ENCODE measurements around the gene ANTXR1. TPM values are rescaled to one million over a fixed set of nuclear protein-coding genes. Genes with fewer than 3 reads are reported as not detected.

The ANTXR1 gene
- total RNA-seq, 5 donors from 2014 or later (not counting 1 experiment from before 2014, with no cell fraction given), result 0.19 to 0.79 (median 0.63) TPM; not detected in 1

DNA sequence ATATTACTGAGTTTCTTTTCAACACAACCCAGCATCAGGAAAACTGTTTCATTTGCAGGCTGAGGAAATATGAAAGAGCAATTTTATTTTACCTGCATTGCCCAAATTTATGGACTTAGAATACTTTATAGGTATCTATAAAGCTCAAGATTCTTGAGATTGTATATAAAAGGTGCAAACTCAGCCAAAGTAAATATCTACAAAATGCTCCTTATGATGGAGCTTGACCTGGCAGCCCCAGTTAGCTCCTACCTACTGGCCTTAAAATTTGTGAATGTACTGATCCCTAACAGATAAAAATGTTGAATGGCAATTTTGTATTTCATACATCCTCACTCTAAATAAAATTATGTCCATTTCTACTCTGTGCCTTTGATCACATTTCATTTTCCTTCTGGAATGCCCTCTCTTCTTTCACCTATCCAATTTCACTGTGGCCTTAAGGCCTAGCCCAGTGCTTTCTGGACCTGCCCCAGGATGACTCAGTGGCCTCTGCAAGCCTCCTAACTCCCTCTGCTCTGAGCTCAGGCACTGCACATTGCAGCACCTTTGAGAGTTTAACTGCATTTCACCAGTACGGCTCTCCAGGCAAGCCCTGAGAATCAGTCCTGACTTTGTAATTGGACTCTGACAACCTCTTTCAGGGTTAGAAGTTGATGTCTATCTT lies 125.9 kb downstream of the ANTXR1 start:
- no peak overlapping the region for H3K4me3 ChIP-seq (ENCODE audit: control insufficient read depth in 1 of 2, extremely low read depth in 1 of 2, low read length in 1 of 2)
- ChIA-PET POLR2A (no interaction called here), CTCF (interaction anchor here in 1 of 2 donors (0.6 kb wide), 1 partner anchor 530 kb away, joined by 3 read pairs; no protein-coding TSS in a partner anchor)
- H3K27ac ChIP-seq (ENCODE audit: low read length), result no peak overlapping the region
- H3K4me1 ChIP-seq (ENCODE audit: control insufficient read depth in 1 of 2, extremely low read depth in 1 of 2, insufficient read depth in 2 of 2, low read length in 2 of 2), result no peaks in the 10 kb centered on the region
- H3K36me3 ChIP-seq (ENCODE audit: control insufficient read depth in 2 of 2, extremely low read depth in 1 of 2, insufficient read depth in 1 of 2, low read length in 1 of 2), result no peaks in the 10 kb centered on the region
- no peaks in the 10 kb centered on the region for H3K27me3 ChIP-seq (replicated peaks in 1 of 2; ENCODE audit: control insufficient read depth in 2 of 2, extremely low read depth in 1 of 2, insufficient read depth in 2 of 2, low read length in 1 of 2)
- ATAC-seq (replicated peaks in 1 of 4), result no peak
- Mint-ChIP-seq H3K27me3 (peaks cover 0 to 5% of the 10 kb centered on the region in 2 donors), H3K36me3 (no peaks in the 10 kb centered on the region), H3K9me3 (no peaks in the 10 kb centered on the region), H3K4me1 (no peaks in the 10 kb centered on the region), H3K27ac (no peak overlapping the region), H3K4me3 (no peak overlapping the region)
- no peaks in the 10 kb centered on the region for H3K9me3 ChIP-seq
- WGBS (ENCODE audit: insufficient coverage), result 83% methylated on average over 1 of the region's 1 CpG
- no peak for DNase-seq

DNA sequence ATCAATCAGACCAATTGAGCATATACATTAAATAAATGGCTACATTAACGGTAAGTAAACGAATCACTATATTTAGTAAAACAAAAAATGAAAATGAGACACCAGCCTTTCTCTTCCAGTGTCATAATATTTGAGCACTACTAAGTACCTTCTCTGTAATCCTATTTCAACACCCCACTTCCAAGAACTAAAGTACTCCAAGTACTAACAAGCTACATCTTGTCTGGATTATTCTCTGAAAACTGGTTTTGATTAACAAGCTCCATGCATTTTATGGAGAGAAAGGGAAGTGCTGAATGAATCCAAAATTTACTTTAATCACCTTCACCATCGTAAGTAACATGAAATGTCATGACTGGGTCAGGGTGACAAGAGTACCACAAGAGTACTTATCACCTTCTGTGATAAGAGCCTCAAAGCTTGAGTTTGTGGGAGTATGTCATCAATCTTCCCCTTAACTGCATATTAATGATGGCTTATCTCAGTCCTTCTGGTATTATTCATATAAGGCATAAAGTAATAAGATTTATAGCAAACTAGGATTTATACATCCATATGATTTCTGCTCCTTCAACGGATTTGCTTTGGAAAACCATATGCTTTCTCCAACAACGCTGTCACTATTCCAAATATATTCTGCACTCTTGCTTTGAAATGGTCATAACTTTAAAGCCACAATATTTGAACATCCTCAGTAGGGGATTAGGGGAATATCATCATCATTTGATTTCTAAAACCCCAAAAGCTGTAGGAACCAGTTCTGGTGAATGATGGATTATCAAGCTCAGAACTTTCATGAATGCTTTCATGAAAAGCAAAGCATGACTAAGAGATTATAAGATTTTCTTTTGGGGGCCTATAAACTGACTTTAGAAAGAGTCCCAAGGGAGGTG lies 127.0 kb downstream of the ANTXR1 start:
- Histone ChIP-seq H3K9me3 (no peaks in the 10 kb centered on the region), H3K27ac (ENCODE audit: low read length) (no peak overlapping the region), H3K27me3 (replicated peaks in 1 of 2; ENCODE audit: control insufficient read depth in 2 of 2, extremely low read depth in 1 of 2, insufficient read depth in 2 of 2, low read length in 1 of 2) (no peaks in the 10 kb centered on the region), H3K4me3 (ENCODE audit: control insufficient read depth in 1 of 2, extremely low read depth in 1 of 2, low read length in 1 of 2) (no peak overlapping the region), H3K4me1 (ENCODE audit: control insufficient read depth in 1 of 2, extremely low read depth in 1 of 2, insufficient read depth in 2 of 2, low read length in 2 of 2) (no peaks in the 10 kb centered on the region), H3K36me3 (ENCODE audit: control insufficient read depth in 2 of 2, extremely low read depth in 1 of 2, insufficient read depth in 1 of 2, low read length in 1 of 2) (no peaks in the 10 kb centered on the region)
- no peaks in the 10 kb centered on the region for H3K4me1 Mint-ChIP-seq
- ChIA-PET POLR2A (no interaction called here), CTCF (no interaction called here)
- no peak overlapping the region for H3K4me3 Mint-ChIP-seq
- H3K27me3 Mint-ChIP-seq, result peaks cover 0 to 5% of the 10 kb centered on the region in 2 donors
- no peak overlapping the region for H3K27ac Mint-ChIP-seq
- DNase-seq, result no peak
- no CpG with 5 or more reads among the region's 5 CpGs for WGBS (ENCODE audit: insufficient coverage)
- no peaks in the 10 kb centered on the region for H3K36me3 Mint-ChIP-seq
- no peak for ATAC-seq (replicated peaks in 1 of 4)
- no peaks in the 10 kb centered on the region for H3K9me3 Mint-ChIP-seq

DNA sequence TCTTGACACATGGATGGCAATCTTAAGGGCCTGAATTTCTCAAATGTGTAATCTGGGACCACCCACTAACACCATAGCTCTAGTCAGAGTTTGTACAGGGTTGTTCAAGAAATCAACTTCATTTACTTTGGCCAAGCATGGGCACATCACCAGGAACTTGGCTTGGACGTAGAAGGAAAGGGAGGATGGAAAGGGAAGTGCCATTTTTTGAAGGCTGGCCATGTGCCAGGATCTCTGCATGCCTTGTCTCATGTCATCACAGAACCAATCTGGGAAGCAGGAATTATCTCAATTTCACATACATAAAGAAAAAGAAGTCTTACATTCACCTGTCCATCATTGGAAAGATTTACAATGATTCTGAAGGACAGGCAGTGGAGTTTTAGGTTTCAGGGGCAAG lies 128.1 kb downstream of the ANTXR1 start:
- no CpG with 5 or more reads among the region's 1 CpG for WGBS (ENCODE audit: insufficient coverage)
- ChIA-PET POLR2A (no interaction called here), CTCF (no interaction called here)
- peaks cover 0 to 5% of the 10 kb centered on the region in 2 donors for H3K27me3 Mint-ChIP-seq
- ATAC-seq (replicated peaks in 1 of 4) (no peak), DNase-seq (no peak)
- no peaks in the 10 kb centered on the region for H3K4me1 ChIP-seq (ENCODE audit: control insufficient read depth in 1 of 2, extremely low read depth in 1 of 2, insufficient read depth in 2 of 2, low read length in 2 of 2)
- no peaks in the 10 kb centered on the region for H3K9me3 Mint-ChIP-seq
- no peaks in the 10 kb centered on the region for H3K36me3 ChIP-seq (ENCODE audit: control insufficient read depth in 2 of 2, extremely low read depth in 1 of 2, insufficient read depth in 1 of 2, low read length in 1 of 2)
- no peak overlapping the region for H3K27ac ChIP-seq (ENCODE audit: low read length)
- H3K4me1 Mint-ChIP-seq, result no peaks in the 10 kb centered on the region
- H3K4me3 Mint-ChIP-seq, result no peak overlapping the region
- H3K27me3 ChIP-seq (replicated peaks in 1 of 2; ENCODE audit: control insufficient read depth in 2 of 2, extremely low read depth in 1 of 2, insufficient read depth in 2 of 2, low read length in 1 of 2), result no peaks in the 10 kb centered on the region
- H3K27ac Mint-ChIP-seq, result no peak overlapping the region
- no peaks in the 10 kb centered on the region for H3K9me3 ChIP-seq
- H3K36me3 Mint-ChIP-seq, result no peaks in the 10 kb centered on the region
- H3K4me3 ChIP-seq (ENCODE audit: control insufficient read depth in 1 of 2, extremely low read depth in 1 of 2, low read length in 1 of 2), result no peak overlapping the region

DNA sequence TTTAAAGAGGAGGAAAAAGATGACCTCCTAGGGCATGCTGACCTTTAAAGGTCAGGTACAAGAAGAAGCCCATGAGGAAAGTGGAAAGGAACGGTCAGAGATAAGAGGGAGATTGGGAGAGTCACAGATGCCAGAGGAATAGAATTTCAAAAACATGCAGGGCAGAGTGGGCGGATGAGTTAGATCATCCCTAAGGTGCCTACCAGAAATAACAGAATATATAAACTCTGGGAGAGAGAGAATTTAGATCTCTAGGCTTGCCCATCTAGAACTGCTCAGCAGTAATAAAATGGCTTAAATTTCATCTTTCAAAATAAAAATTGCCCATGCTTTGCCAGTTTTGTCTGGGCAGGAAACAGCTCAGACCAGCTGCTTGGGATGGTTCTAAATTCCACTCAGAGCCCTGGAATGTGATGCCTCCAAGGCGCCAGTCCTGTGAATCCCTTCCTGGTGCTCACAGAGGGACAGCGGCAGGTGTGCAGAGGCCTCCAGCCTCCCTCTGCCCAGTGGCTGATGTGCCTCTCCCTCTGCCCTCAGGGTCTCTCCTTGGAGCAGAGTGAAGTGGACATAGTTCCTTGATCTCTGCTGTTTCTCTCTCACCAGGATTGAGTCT lies 130.9 kb downstream of the ANTXR1 start:
- no peak overlapping the region for H3K4me3 Mint-ChIP-seq
- H3K4me1 ChIP-seq (ENCODE audit: control insufficient read depth in 1 of 2, extremely low read depth in 1 of 2, insufficient read depth in 2 of 2, low read length in 2 of 2), result no peaks in the 10 kb centered on the region
- no peaks in the 10 kb centered on the region for H3K4me1 Mint-ChIP-seq
- WGBS (ENCODE audit: insufficient coverage), result 80% methylated on average over 1 of the region's 4 CpGs
- peaks cover 0 to 5% of the 10 kb centered on the region in 2 donors for H3K27me3 Mint-ChIP-seq
- ChIA-PET CTCF (no interaction called here), POLR2A (no interaction called here)
- no peaks in the 10 kb centered on the region for H3K36me3 ChIP-seq (ENCODE audit: control insufficient read depth in 2 of 2, extremely low read depth in 1 of 2, insufficient read depth in 1 of 2, low read length in 1 of 2)
- H3K4me3 ChIP-seq (ENCODE audit: control insufficient read depth in 1 of 2, extremely low read depth in 1 of 2, low read length in 1 of 2), result no peak overlapping the region
- H3K9me3 Mint-ChIP-seq, result no peaks in the 10 kb centered on the region
- H3K9me3 ChIP-seq, result no peaks in the 10 kb centered on the region
- ATAC-seq (replicated peaks in 1 of 4) (no peak), DNase-seq (no peak)
- no peaks in the 10 kb centered on the region for H3K36me3 Mint-ChIP-seq
- no peaks in the 10 kb centered on the region for H3K27me3 ChIP-seq (replicated peaks in 1 of 2; ENCODE audit: control insufficient read depth in 2 of 2, extremely low read depth in 1 of 2, insufficient read depth in 2 of 2, low read length in 1 of 2)
- H3K27ac ChIP-seq (ENCODE audit: low read length), result no peak overlapping the region
- no peak overlapping the region for H3K27ac Mint-ChIP-seq

DNA sequence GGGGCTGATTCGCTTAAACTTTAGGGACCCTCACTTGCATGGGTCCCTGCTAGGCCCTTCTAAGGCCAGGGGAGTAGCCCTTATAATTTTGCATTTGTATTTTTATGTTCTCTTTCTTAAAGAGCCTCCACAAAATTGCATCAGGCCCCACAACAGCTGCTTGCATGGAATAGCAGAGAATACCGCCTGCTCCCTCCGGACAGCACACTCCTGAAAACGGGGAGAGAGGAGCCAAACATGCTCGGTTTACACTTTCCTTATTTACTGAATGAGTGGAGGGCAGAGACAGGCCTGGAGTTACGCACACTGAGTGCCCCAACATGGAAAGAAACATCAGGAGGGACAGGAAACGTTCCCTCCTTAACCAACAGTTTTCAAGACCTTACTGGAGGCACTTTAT lies 132.2 kb downstream of the ANTXR1 start:
- no peak overlapping the region for H3K4me3 ChIP-seq (ENCODE audit: control insufficient read depth in 1 of 2, extremely low read depth in 1 of 2, low read length in 1 of 2)
- DNase-seq, result no peak
- H3K27ac ChIP-seq (ENCODE audit: low read length), result no peak overlapping the region
- no peak for ATAC-seq (replicated peaks in 1 of 4)
- no peaks in the 10 kb centered on the region for H3K4me1 ChIP-seq (ENCODE audit: control insufficient read depth in 1 of 2, extremely low read depth in 1 of 2, insufficient read depth in 2 of 2, low read length in 2 of 2)
- Mint-ChIP-seq H3K4me1 (no peaks in the 10 kb centered on the region), H3K9me3 (no peaks in the 10 kb centered on the region), H3K36me3 (no peaks in the 10 kb centered on the region), H3K27me3 (peaks cover 0 to 13% of the 10 kb centered on the region in 2 donors), H3K4me3 (no peak overlapping the region), H3K27ac (no peak overlapping the region)
- no peaks in the 10 kb centered on the region for H3K9me3 ChIP-seq
- peaks cover 0 to 6% of the 10 kb centered on the region in 2 experiments for H3K27me3 ChIP-seq (replicated peaks in 1 of 2; ENCODE audit: control insufficient read depth in 2 of 2, extremely low read depth in 1 of 2, insufficient read depth in 2 of 2, low read length in 1 of 2)
- WGBS (ENCODE audit: insufficient coverage), result no CpG with 5 or more reads among the region's 7 CpGs
- no peaks in the 10 kb centered on the region for H3K36me3 ChIP-seq (ENCODE audit: control insufficient read depth in 2 of 2, extremely low read depth in 1 of 2, insufficient read depth in 1 of 2, low read length in 1 of 2)
- CTCF ChIA-PET, result no interaction called here
- POLR2A ChIA-PET, result no interaction called here

DNA sequence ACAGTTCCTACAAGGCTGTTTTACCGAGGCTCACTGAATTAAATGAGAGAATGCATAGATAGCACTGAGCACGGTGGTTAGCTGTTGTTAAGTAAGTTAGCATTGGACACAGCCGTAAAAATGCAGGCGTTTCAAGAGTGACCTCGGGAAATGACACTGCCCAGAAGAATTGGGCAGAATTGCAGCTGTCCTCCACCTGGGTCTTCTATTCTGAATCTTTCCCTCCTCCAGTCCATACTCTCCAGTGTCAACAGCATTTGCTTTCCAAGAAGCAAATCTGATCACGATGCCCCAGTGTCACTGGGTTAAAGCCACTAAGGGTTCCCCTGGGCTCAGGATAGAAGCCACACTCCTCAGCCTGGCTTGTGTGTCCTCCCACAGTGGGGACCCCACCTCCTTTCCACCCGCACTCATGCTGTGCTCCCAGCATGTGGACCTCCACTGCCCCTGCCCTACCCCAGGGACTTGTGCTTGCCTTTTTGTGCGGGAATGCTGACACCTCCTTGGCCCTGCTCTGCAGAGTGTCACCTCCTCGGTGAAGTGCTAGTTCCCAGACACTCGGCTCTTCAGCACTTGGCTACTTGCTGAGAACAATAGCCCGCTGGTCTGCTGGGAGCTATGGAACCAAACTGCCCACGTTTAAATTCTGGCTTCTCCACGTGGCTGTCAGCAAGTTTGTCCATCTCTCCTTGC lies 135.0 kb downstream of the ANTXR1 start:
- no peak overlapping the region for H3K27ac ChIP-seq (ENCODE audit: low read length)
- Mint-ChIP-seq H3K4me1 (no peaks in the 10 kb centered on the region), H3K27me3 (peaks cover 4 to 20% of the 10 kb centered on the region in 2 donors), H3K36me3 (no peaks in the 10 kb centered on the region), H3K4me3 (no peak overlapping the region), H3K9me3 (no peaks in the 10 kb centered on the region), H3K27ac (no peak overlapping the region)
- peaks cover 0 to 12% of the 10 kb centered on the region in 2 experiments for H3K27me3 ChIP-seq (replicated peaks in 1 of 2; ENCODE audit: control insufficient read depth in 2 of 2, extremely low read depth in 1 of 2, insufficient read depth in 2 of 2, low read length in 1 of 2)
- WGBS (ENCODE audit: insufficient coverage), result 77% methylated on average over 11 of the region's 13 CpGs
- no peak overlapping the region for H3K4me3 ChIP-seq (ENCODE audit: control insufficient read depth in 1 of 2, extremely low read depth in 1 of 2, low read length in 1 of 2)
- no peaks in the 10 kb centered on the region for H3K36me3 ChIP-seq (ENCODE audit: control insufficient read depth in 2 of 2, extremely low read depth in 1 of 2, insufficient read depth in 1 of 2, low read length in 1 of 2)
- H3K4me1 ChIP-seq (ENCODE audit: control insufficient read depth in 1 of 2, extremely low read depth in 1 of 2, insufficient read depth in 2 of 2, low read length in 2 of 2), result no peaks in the 10 kb centered on the region
- ChIA-PET CTCF (interaction anchor here in 1 of 2 donors (0.6 kb wide), 1 partner anchor 1539 kb away, joined by 3 read pairs; no protein-coding TSS in a partner anchor), POLR2A (no interaction called here)
- no peaks in the 10 kb centered on the region for H3K9me3 ChIP-seq
- no peak for ATAC-seq (replicated peaks in 1 of 4)
- DNase-seq, result no peak

Data from T-cell (primary cell).